Measurements from ENCODE around the gene SEC14L2.
A peak's percentile ranks its signal among the peaks of the same experiment; 100 is the strongest.

- TF ChIP-seq CTCF (IDR thresholded peaks at IDR 0.05; ENCODE audit: insufficient read depth, low read depth, low read length) (peak; percentile 4), EZH2 (IDR thresholded peaks at IDR 0.05; ENCODE audit: insufficient read depth, low read length) (no peak)
Observed at GRCh38 chr22:30423301-30423958, 26.6 kb downstream of the SEC14L2 start.

Data from astrocyte (in vitro differentiated cells and primary cell).